ENCODE results near the gene ITIH5. TPM values are rescaled to one million over a fixed set of nuclear protein-coding genes. Genes with fewer than 3 reads are reported as not detected.

The ITIH5 gene
- total and polyA plus RNA-seq, 2 of the 13 experiments (the other 11 are each of a cell fraction or from before 2014, with no cell fraction given), result 4.7 to 8.9 TPM

- H3K27ac ChIP-seq (ENCODE audit: extremely low read length, insufficient read depth, low read length), result peak overlapping the region; percentile 94
- H3K4me3 ChIP-seq (replicated peaks in 1 of 3; ENCODE audit: insufficient read depth in 1 of 3, low read depth in 2 of 3, low read length in 3 of 3), result peak overlapping the region in 2 of 3 experiments; percentile 17 to 47; a peak in 1 of 6 replicates
- H3K36me3 ChIP-seq (replicated peaks in 1 of 2; ENCODE audit: control insufficient read depth in 1 of 2, insufficient read depth in 2 of 2, low read length in 2 of 2), result no peaks in the 10 kb centered on the region
- H3K4me2 ChIP-seq (ENCODE audit: low read depth, low read length), result peak overlapping the region; percentile 77
- no peaks in the 10 kb centered on the region for H3K79me2 ChIP-seq (ENCODE audit: insufficient read depth, low read length)
- H2AFZ ChIP-seq (ENCODE audit: low read length), result peak overlapping the region; percentile 76
- in situ Hi-C loops (cut with HindIII; ENCODE audit: extremely low pct_ligation_motif_present, low pct_unique_long_range_greater_than_20kb) (loop anchor here (5.0 kb wide), 1 partner anchor 160 kb away; no protein-coding TSS in a partner anchor), intact Hi-C loops (cut with micrococcal nuclease; ENCODE audit: unreplicated experiment) (loop anchor here (1.0 kb wide), 3 partner anchors 9 to 162 kb away; no protein-coding TSS in a partner anchor)
- TSS peak; percentile 98 for BruUV-seq (replicated peaks)
- H3K4me1 ChIP-seq (ENCODE audit: insufficient read depth, low read length), result peaks cover 45% of the 10 kb centered on the region
- H3K9ac ChIP-seq (ENCODE audit: insufficient read depth, low read depth, low read length), result peak overlapping the region; percentile 74
- ChIA-PET CTCF (ENCODE audit: low intra/inter-chr PET ratio, low total read pairs) (interaction anchor here (0.7 to 2.6 kb wide), 7 partner anchors 13 to 162 kb away, joined by 3 to 57 read pairs (median 5); partner anchors contain the start of gene ITIH2), POLR2A (interaction anchor here (1.3 to 7.0 kb wide), 17 partner anchors 10 to 162 kb away, joined by 3 to 359 read pairs (median 8); partner anchors contain the start of genes ATP5F1C, ITIH2, ITIH5 and KIN)
- H3K9me3 ChIP-seq (ENCODE audit: low read length), result peaks cover 35% of the 10 kb centered on the region
- no peaks in the 10 kb centered on the region; a peak in 1 of 5 replicates for H3K27me3 ChIP-seq (ENCODE audit: control insufficient read depth in 1 of 2, insufficient read depth in 2 of 2, low read length in 2 of 2)
- WGBS (ENCODE audit: low lambda C conversion rate), result 27% methylated on average over 19 of the region's 20 CpGs
- DNase-seq (ENCODE audit: low spot score) (peak; percentile 95), ATAC-seq (peak; percentile 66), FAIRE-seq (peak; percentile 88)
- H4K20me1 ChIP-seq (ENCODE audit: insufficient read depth, low read length), result no peaks in the 10 kb centered on the region
- no peak for TF ChIP-seq E2F2 (CRISPR knock-in tag; IDR thresholded peaks at IDR 0.05; ENCODE audit: borderline replicate concordance)
- TF ChIP-seq HNF1A (IDR thresholded peaks at IDR 0.05; ENCODE audit: low read depth), result no peak
- no peak for TF ChIP-seq HNF1A (CRISPR knock-in tag; IDR thresholded peaks at IDR 0.05; ENCODE audit: borderline replicate concordance)
- TF ChIP-seq ZNF792 (CRISPR knock-in tag; IDR thresholded peaks at IDR 0.05), result peak; percentile 71; the same call in 1 of the 2 replicates
- no peak for TF ChIP-seq ZNF180 (CRISPR knock-in tag; IDR thresholded peaks at IDR 0.05; ENCODE audit: borderline replicate concordance, low read depth)
- no peak for TF ChIP-seq ZNF841 (CRISPR knock-in tag; IDR thresholded peaks at IDR 0.05; ENCODE audit: borderline replicate concordance)
- TF ChIP-seq ELF3 (CRISPR knock-in tag; IDR thresholded peaks at IDR 0.05), result peak; percentile 92
- TF ChIP-seq ELF4 (CRISPR knock-in tag; IDR thresholded peaks at IDR 0.05; ENCODE audit: borderline replicate concordance), result no peak
- TF ChIP-seq XRCC5 (optimal IDR thresholded peaks at IDR 0.05; ENCODE audit: low read length), result peak; percentile 93
- no peak for TF ChIP-seq SMARCC2 (IDR thresholded peaks at IDR 0.05)
- peak; percentile 52; the same call in 1 of the 2 replicates for TF ChIP-seq THRA (CRISPR knock-in tag; IDR thresholded peaks at IDR 0.05; ENCODE audit: borderline replicate concordance)
- no peak for TF ChIP-seq HDAC6 (IDR thresholded peaks at IDR 0.05; ENCODE audit: low read depth, low read length)
- 0 out of 2 replicates have a peak, but pooled peaks have one; percentile 20 for TF ChIP-seq ETV6 (CRISPR knock-in tag; conservative IDR thresholded peaks at IDR 0.05)
- peak; percentile 68; the same call in 1 of the 2 replicates for TF ChIP-seq CBX5 (CRISPR knock-in tag; IDR thresholded peaks at IDR 0.05; ENCODE audit: borderline replicate concordance)
- no peak for TF ChIP-seq IKZF1 (IDR thresholded peaks at IDR 0.05)
These were observed 20.6 kb upstream of the ITIH5 start for GRCh38 chr10:7687228-7687907.
